ENCODE data around the gene INKA2. TPM values are rescaled to one million over a fixed set of nuclear protein-coding genes. Genes with fewer than 3 reads are reported as not detected.

INKA2 gene
- total and polyA plus RNA-seq, 10 of the 15 experiments (the other 5 are each of a cell fraction or from before 2014, with no cell fraction given): 0.38 to 5.1 (median 1.3) TPM; not detected in 1

GRCh38 chr1:111730706-111731105 is 8.5 kb downstream of the INKA2 start:
- Histone ChIP-seq H3K9ac (ENCODE audit: control insufficient read depth, insufficient read depth, low read length) (no peak overlapping the region), H3K36me3 (ENCODE audit: control insufficient read depth in 2 of 2, insufficient read depth in 2 of 2, low read length in 1 of 2) (no peaks in the 10 kb centered on the region), H3K9me3 (replicated peaks; ENCODE audit: control insufficient read depth, insufficient read depth, low read length) (no peaks in the 10 kb centered on the region), H3K27me3 (replicated peaks in 1 of 2; ENCODE audit: control insufficient read depth in 2 of 2, insufficient read depth in 2 of 2, low read length in 1 of 2) (no peaks in the 10 kb centered on the region), H4K20me1 (ENCODE audit: control insufficient read depth, insufficient read depth) (no peaks in the 10 kb centered on the region; the same call in 1 of the 2 replicates), H2AFZ (ENCODE audit: control insufficient read depth, low read depth, low read length) (no peak overlapping the region), H3K27ac (ENCODE audit: control insufficient read depth, insufficient read depth) (no peak overlapping the region), H3K4me1 (ENCODE audit: control insufficient read depth, insufficient read depth, low read length) (no peaks in the 10 kb centered on the region), H3K79me2 (ENCODE audit: control insufficient read depth, insufficient read depth, low read length) (no peaks in the 10 kb centered on the region), H3K4me2 (ENCODE audit: control insufficient read depth, insufficient read depth) (no peak overlapping the region), H3K4me3 (no peak overlapping the region)
- BruUV-seq (replicated peaks): no TSS peak
- intact Hi-C loops (cut with micrococcal nuclease; ENCODE audit: unreplicated experiment): no loop called here
- no peak for DNase-seq (ENCODE audit: low read depth, low spot score)
- no peak for FAIRE-seq
- 46% methylated on average over 4 of the region's 4 CpGs for WGBS (ENCODE audit: insufficient coverage, insufficient replicate concordance, low lambda C conversion rate, missing lambda C conversion rate)
- TF ChIP-seq IRF5 (IDR thresholded peaks at IDR 0.05; ENCODE audit: borderline replicate concordance) (no peak), IRF3 (IDR thresholded peaks at IDR 0.05) (no peak), NRF1 (conservative IDR thresholded peaks at IDR 0.05; ENCODE audit: low read depth, low read length) (no peak), RAD51 (IDR thresholded peaks at IDR 0.05) (no peak), ZZZ3 (IDR thresholded peaks at IDR 0.05; ENCODE audit: control insufficient read depth, insufficient read length, low read depth) (no peak), MAX (IDR thresholded peaks at IDR 0.05; ENCODE audit: low read depth, low read length) (no peak), SPI1 (IDR thresholded peaks at IDR 0.05; ENCODE audit: borderline replicate concordance, insufficient read depth, low read depth, low read length) (no peak), SREBF1 (IDR thresholded peaks at IDR 0.05; ENCODE audit: low read length) (no peak), POLR2AphosphoS2 (IDR thresholded peaks at IDR 0.05; ENCODE audit: low read depth, low read length) (no peak), HDAC2 (IDR thresholded peaks at IDR 0.05) (no peak), CBFB (IDR thresholded peaks at IDR 0.05; ENCODE audit: low read depth) (no peak), LARP7 (IDR thresholded peaks at IDR 0.05) (no peak), RELA (IDR thresholded peaks at IDR 0.05; ENCODE audit: borderline replicate concordance, partially characterized antibody) (no peak), ELK1 (IDR thresholded peaks at IDR 0.05; ENCODE audit: low read depth, low read length) (no peak), CREB1 (IDR thresholded peaks at IDR 0.05; ENCODE audit: low read depth) (no peak), SUZ12 (IDR thresholded peaks at IDR 0.05; ENCODE audit: unreplicated experiment) (no peak)
- in situ Hi-C loops (cut with MboI): no loop called here
- ChIA-PET RAD21 (ENCODE audit: unreplicated experiment) (no interaction called here), SMC1A (ENCODE audit: uncharacterized antibody, unreplicated experiment) (no interaction called here), CTCF (interaction anchor here (1.6 to 1.8 kb wide), 2 partner anchors 16 kb away, joined by 4 to 5 read pairs; no protein-coding TSS in a partner anchor), POLR2A (no interaction called here)
- no peak for ATAC-seq
